HepG2 (cell line): ENCODE results near the gene PIP5KL1. TPM values are rescaled to one million over a fixed set of nuclear protein-coding genes. Genes with fewer than 3 reads are reported as not detected.
A peak's percentile ranks its signal among the peaks of the same experiment; 100 is the strongest.

Experiments used
- BHLHE40 ChIP-seq: IDR thresholded peaks from 2 replicates; pipeline ENCODE4 v1.6.1; 2011; ENCODE audit warnings: low read length, improper control_type of control experiment
- KAT8 ChIP-seq: IDR thresholded peaks from 2 replicates; pipeline ENCODE4 v1.6.1; 2016; ENCODE audit warnings: missing genetic modification reagents, missing compliant biosample characterization
- NFIB ChIP-seq: sonication (generic); formaldehyde crosslinking; IDR thresholded peaks from 2 replicates; pipeline ENCODE4 v1.9.0; 2021; ENCODE audit warnings: missing genetic modification reagents, mild to moderate bottlenecking, borderline replicate concordance
- NPAS2 ChIP-seq: sonication (generic); formaldehyde crosslinking; IDR thresholded peaks from 2 replicates; pipeline ENCODE4 v1.8.0; 2022; ENCODE audit warnings: mild to moderate bottlenecking, missing genetic modification reagents, borderline replicate concordance
- RBFOX2 ChIP-seq: fragments of 200-400 bp; formaldehyde crosslinking; IDR thresholded peaks from 2 replicates; pipeline ENCODE4 v1.6.1; 2017; ENCODE audit warnings: low read depth, mild to moderate bottlenecking, low read length
- SMARCC2 ChIP-seq: fragments of 450-650 bp; IDR thresholded peaks from 2 replicates; pipeline ENCODE4 v1.6.1; 2017; ENCODE audit warnings: antibody characterized with exemption, mild to moderate bottlenecking
- SOX13 ChIP-seq, 3 experiments: fragments of 450-650 bp in 1 of 3; sonication (generic) in 1 of 3; formaldehyde crosslinking in 1 of 3; IDR thresholded peaks in 2 of 3; conservative IDR thresholded peaks in 1 of 3; 2 replicates each; pipeline versions ENCODE4 v1.5.0 to v1.6.1; 2016 to 2020; ENCODE audit warnings: antibody characterized with exemption in 1 of 3, mild to moderate bottlenecking in 1 of 3, missing compliant biosample characterization in 1 of 3, missing genetic modification reagents in 1 of 3, moderate library complexity in 1 of 3
- ZNF317 ChIP-seq: sonication (generic); formaldehyde crosslinking; IDR thresholded peaks from 2 replicates; pipeline ENCODE4 v1.5.0; 2020; ENCODE audit warnings: mild to moderate bottlenecking, missing genetic modification reagents
- ZNF44 ChIP-seq: sonication (generic); formaldehyde crosslinking; IDR thresholded peaks from 2 replicates; pipeline ENCODE4 v1.5.1; 2020; ENCODE audit warnings: mild to moderate bottlenecking, missing genetic modification reagents
- ZSCAN9 ChIP-seq: IDR thresholded peaks from 2 replicates; pipeline ENCODE4 v1.6.1; 2016; ENCODE audit warnings: borderline replicate concordance
- polyA plus RNA-seq, 8 experiments: library from polyadenylated mRNA; depleted of rRNA in 3 of 8; stranded (reverse) in 7 of 8; unstranded in 1 of 8; fragments of >200 nt; fragmentation: Illumina TruSeq in 4 of 8; extraction: Trizol in 4 of 8; gene quantifications; 2 replicates each; pipeline versions ENCODE4 v1.2.1 to v1.2.3, GENCODE V29; 2011 to 2016; ENCODE audit warnings: low read depth in 4 of 8, missing spikeins in 1 of 8, mixed read lengths in 1 of 8; ENCODE audit not compliant: insufficient read depth in 1 of 8
- total RNA-seq, 5 experiments: library from RNA; depleted of rRNA; stranded (reverse); fragments of >200 nt; fragmentation: Illumina TruSeq; extraction: Trizol; gene quantifications; 2 replicates each; pipeline ENCODE4 v1.2.3, GENCODE V29; 2016; ENCODE audit warnings: low read depth in 1 of 5
- TF ChIP-seq, protein P1 (sequence below): sonication (generic); formaldehyde crosslinking; IDR thresholded peaks from 2 replicates; pipeline ENCODE4 v1.4.0; 2020; ENCODE audit warnings: missing genetic modification reagents
- TF ChIP-seq, protein P2 (sequence below): sonication (generic); formaldehyde crosslinking; IDR thresholded peaks from 2 replicates; pipeline ENCODE4 v1.4.0; 2020; ENCODE audit warnings: missing genetic modification reagents
- TF ChIP-seq, protein P3 (sequence below): sonication (generic); formaldehyde crosslinking; IDR thresholded peaks from 2 replicates; pipeline ENCODE4 v1.5.1; 2020; ENCODE audit warnings: mild to moderate bottlenecking, missing genetic modification reagents, moderate library complexity
- TF ChIP-seq, protein P4 (sequence below): sonication (generic); formaldehyde crosslinking; IDR thresholded peaks from 2 replicates; pipeline ENCODE4 v1.4.0; 2020; ENCODE audit warnings: missing genetic modification reagents

The PIP5KL1 gene
- total and polyA plus RNA-seq, 2 of the 13 experiments (the other 11 are each of a cell fraction or from before 2014, with no cell fraction given), result 0.20 to 0.49 TPM

DNA sequence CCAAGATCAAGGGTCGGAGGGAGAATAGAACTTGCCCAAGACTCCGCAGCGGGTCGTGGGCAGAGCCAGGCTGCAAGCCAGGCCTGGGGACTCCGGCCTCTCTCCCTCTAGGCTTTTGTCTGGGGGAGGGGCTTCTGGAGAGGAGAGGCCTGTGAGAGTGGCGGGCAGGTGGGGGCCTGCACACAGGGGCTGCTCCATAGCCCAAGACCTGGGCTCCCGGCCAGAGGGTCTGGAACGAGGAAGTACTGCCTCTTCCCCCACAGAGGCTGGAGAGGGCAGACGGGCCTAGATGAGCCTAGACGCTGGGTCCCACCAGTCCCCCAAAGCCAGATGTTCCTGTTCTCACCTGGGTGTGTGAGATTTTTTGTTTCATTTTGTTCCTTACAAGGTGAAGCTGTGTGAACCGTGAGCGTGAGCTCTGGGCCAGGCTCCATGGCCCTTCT, 26.0 kb downstream of the PIP5KL1 start (continued):
- TF ChIP-seq, protein P1, sequence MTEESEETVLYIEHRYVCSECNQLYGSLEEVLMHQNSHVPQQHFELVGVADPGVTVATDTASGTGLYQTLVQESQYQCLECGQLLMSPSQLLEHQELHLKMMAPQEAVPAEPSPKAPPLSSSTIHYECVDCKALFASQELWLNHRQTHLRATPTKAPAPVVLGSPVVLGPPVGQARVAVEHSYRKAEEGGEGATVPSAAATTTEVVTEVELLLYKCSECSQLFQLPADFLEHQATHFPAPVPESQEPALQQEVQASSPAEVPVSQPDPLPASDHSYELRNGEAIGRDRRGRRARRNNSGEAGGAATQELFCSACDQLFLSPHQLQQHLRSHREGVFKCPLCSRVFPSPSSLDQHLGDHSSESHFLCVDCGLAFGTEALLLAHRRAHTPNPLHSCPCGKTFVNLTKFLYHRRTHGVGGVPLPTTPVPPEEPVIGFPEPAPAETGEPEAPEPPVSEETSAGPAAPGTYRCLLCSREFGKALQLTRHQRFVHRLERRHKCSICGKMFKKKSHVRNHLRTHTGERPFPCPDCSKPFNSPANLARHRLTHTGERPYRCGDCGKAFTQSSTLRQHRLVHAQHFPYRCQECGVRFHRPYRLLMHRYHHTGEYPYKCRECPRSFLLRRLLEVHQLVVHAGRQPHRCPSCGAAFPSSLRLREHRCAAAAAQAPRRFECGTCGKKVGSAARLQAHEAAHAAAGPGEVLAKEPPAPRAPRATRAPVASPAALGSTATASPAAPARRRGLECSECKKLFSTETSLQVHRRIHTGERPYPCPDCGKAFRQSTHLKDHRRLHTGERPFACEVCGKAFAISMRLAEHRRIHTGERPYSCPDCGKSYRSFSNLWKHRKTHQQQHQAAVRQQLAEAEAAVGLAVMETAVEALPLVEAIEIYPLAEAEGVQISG (CRISPR knock-in tag), result no peak
- TF ChIP-seq, protein P2, sequence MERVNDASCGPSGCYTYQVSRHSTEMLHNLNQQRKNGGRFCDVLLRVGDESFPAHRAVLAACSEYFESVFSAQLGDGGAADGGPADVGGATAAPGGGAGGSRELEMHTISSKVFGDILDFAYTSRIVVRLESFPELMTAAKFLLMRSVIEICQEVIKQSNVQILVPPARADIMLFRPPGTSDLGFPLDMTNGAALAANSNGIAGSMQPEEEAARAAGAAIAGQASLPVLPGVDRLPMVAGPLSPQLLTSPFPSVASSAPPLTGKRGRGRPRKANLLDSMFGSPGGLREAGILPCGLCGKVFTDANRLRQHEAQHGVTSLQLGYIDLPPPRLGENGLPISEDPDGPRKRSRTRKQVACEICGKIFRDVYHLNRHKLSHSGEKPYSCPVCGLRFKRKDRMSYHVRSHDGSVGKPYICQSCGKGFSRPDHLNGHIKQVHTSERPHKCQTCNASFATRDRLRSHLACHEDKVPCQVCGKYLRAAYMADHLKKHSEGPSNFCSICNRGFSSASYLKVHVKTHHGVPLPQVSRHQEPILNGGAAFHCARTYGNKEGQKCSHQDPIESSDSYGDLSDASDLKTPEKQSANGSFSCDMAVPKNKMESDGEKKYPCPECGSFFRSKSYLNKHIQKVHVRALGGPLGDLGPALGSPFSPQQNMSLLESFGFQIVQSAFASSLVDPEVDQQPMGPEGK (CRISPR knock-in tag), result peak; percentile 74
- TF ChIP-seq, protein P3, sequence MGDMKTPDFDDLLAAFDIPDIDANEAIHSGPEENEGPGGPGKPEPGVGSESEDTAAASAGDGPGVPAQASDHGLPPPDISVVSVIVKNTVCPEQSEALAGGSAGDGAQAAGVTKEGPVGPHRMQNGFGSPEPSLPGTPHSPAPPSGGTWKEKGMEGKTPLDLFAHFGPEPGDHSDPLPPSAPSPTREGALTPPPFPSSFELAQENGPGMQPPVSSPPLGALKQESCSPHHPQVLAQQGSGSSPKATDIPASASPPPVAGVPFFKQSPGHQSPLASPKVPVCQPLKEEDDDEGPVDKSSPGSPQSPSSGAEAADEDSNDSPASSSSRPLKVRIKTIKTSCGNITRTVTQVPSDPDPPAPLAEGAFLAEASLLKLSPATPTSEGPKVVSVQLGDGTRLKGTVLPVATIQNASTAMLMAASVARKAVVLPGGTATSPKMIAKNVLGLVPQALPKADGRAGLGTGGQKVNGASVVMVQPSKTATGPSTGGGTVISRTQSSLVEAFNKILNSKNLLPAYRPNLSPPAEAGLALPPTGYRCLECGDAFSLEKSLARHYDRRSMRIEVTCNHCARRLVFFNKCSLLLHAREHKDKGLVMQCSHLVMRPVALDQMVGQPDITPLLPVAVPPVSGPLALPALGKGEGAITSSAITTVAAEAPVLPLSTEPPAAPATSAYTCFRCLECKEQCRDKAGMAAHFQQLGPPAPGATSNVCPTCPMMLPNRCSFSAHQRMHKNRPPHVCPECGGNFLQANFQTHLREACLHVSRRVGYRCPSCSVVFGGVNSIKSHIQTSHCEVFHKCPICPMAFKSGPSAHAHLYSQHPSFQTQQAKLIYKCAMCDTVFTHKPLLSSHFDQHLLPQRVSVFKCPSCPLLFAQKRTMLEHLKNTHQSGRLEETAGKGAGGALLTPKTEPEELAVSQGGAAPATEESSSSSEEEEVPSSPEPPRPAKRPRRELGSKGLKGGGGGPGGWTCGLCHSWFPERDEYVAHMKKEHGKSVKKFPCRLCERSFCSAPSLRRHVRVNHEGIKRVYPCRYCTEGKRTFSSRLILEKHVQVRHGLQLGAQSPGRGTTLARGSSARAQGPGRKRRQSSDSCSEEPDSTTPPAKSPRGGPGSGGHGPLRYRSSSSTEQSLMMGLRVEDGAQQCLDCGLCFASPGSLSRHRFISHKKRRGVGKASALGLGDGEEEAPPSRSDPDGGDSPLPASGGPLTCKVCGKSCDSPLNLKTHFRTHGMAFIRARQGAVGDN (CRISPR knock-in tag), result peak; percentile 39; the same call in 1 of the 2 replicates
- TF ChIP-seq NFIB (CRISPR knock-in tag), result no peak
- no peak for TF ChIP-seq RBFOX2
- TF ChIP-seq, protein P4, sequence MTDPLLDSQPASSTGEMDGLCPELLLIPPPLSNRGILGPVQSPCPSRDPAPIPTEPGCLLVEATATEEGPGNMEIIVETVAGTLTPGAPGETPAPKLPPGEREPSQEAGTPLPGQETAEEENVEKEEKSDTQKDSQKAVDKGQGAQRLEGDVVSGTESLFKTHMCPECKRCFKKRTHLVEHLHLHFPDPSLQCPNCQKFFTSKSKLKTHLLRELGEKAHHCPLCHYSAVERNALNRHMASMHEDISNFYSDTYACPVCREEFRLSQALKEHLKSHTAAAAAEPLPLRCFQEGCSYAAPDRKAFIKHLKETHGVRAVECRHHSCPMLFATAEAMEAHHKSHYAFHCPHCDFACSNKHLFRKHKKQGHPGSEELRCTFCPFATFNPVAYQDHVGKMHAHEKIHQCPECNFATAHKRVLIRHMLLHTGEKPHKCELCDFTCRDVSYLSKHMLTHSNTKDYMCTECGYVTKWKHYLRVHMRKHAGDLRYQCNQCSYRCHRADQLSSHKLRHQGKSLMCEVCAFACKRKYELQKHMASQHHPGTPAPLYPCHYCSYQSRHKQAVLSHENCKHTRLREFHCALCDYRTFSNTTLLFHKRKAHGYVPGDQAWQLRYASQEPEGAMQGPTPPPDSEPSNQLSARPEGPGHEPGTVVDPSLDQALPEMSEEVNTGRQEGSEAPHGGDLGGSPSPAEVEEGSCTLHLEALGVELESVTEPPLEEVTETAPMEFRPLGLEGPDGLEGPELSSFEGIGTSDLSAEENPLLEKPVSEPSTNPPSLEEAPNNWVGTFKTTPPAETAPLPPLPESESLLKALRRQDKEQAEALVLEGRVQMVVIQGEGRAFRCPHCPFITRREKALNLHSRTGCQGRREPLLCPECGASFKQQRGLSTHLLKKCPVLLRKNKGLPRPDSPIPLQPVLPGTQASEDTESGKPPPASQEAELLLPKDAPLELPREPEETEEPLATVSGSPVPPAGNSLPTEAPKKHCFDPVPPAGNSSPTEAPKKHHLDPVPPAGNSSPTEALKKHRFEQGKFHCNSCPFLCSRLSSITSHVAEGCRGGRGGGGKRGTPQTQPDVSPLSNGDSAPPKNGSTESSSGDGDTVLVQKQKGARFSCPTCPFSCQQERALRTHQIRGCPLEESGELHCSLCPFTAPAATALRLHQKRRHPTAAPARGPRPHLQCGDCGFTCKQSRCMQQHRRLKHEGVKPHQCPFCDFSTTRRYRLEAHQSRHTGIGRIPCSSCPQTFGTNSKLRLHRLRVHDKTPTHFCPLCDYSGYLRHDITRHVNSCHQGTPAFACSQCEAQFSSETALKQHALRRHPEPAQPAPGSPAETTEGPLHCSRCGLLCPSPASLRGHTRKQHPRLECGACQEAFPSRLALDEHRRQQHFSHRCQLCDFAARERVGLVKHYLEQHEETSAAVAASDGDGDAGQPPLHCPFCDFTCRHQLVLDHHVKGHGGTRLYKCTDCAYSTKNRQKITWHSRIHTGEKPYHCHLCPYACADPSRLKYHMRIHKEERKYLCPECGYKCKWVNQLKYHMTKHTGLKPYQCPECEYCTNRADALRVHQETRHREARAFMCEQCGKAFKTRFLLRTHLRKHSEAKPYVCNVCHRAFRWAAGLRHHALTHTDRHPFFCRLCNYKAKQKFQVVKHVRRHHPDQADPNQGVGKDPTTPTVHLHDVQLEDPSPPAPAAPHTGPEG, result no peak
- no peak for TF ChIP-seq SMARCC2
- TF ChIP-seq SOX13 (IDR thresholded peaks at IDR 0.05), result no peak
- no peak for TF ChIP-seq SOX13 (CRISPR knock-in tag; conservative IDR thresholded peaks at IDR 0.05 in 1 of 2, IDR thresholded peaks at IDR 0.05 in 1 of 2)
- no peak for TF ChIP-seq NPAS2 (CRISPR knock-in tag)
- no peak for TF ChIP-seq ZNF317 (CRISPR knock-in tag)
- TF ChIP-seq KAT8 (CRISPR knock-in tag), result peak; percentile 24; the same call in 1 of the 2 replicates
- TF ChIP-seq ZSCAN9 (CRISPR knock-in tag), result no peak
- TF ChIP-seq ZNF44 (CRISPR knock-in tag), result no peak
- no peak for TF ChIP-seq BHLHE40
